ENCODE data around the gene SORCS2. TPM values are rescaled to one million over a fixed set of nuclear protein-coding genes. Genes with fewer than 3 reads are reported as not detected.

SORCS2 gene
- total and polyA plus RNA-seq, 2 of the 4 experiments (the other 2 are of a cell fraction): 0.36 to 0.62 TPM

DNA sequence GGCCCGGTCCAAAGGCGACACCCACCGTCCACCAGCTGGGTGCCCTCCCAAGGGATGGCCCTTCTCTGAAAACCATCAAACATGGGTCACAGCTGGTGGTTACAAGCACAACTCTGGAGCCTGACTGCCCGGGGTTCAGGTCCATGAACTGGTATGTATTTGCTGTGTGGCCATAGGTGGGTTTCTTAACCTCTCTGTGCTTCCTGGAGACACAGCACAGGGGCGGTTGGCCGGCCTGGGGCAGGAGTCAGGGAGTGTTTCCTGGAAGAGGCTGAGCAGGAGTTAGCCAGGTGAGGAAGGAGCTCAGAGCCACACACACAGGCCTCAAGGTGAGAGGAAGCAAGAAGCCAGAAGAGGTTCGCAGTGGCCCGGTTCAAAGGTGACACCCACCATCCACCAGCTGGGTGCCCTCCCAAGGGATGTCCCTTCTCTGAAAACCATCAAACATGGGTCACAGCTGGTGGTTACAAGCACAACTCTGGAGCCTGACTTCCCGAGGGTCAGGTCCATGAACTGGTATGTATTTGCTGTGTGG lies 486.0 kb downstream of the SORCS2 start:
- BruUV-seq (replicated peaks): no TSS peak
- TF ChIP-seq CTCF (conservative IDR thresholded peaks at IDR 0.05; ENCODE audit: low read depth, low read length) (no peak), NFE2L2 (IDR thresholded peaks at IDR 0.05; ENCODE audit: low read depth, low read length) (no peak), RAD21 (IDR thresholded peaks at IDR 0.05; ENCODE audit: low read length) (no peak), POLR2A (IDR thresholded peaks at IDR 0.05; ENCODE audit: low read depth, low read length) (no peak), MAFK (IDR thresholded peaks at IDR 0.05; ENCODE audit: low read depth, low read length) (no peak), CEBPB (IDR thresholded peaks at IDR 0.05; ENCODE audit: low read depth, low read length) (no peak), SMC3 (IDR thresholded peaks at IDR 0.05; ENCODE audit: low read depth, low read length) (no peak), BHLHE40 (IDR thresholded peaks at IDR 0.05; ENCODE audit: low read depth, low read length) (no peak), RFX5 (IDR thresholded peaks at IDR 0.05; ENCODE audit: low read depth, low read length) (no peak), RCOR1 (IDR thresholded peaks at IDR 0.05; ENCODE audit: insufficient replicate concordance, low read length) (no peak), MXI1 (IDR thresholded peaks at IDR 0.05; ENCODE audit: borderline replicate concordance, low read depth, low read length) (no peak), FOS (IDR thresholded peaks at IDR 0.05; ENCODE audit: low read depth, low read length) (no peak), CHD1 (IDR thresholded peaks at IDR 0.05; ENCODE audit: low read depth, low read length) (no peak), MAZ (IDR thresholded peaks at IDR 0.05; ENCODE audit: borderline replicate concordance, low read depth, low read length) (no peak)
- TF ChIP-seq, protein P1, sequence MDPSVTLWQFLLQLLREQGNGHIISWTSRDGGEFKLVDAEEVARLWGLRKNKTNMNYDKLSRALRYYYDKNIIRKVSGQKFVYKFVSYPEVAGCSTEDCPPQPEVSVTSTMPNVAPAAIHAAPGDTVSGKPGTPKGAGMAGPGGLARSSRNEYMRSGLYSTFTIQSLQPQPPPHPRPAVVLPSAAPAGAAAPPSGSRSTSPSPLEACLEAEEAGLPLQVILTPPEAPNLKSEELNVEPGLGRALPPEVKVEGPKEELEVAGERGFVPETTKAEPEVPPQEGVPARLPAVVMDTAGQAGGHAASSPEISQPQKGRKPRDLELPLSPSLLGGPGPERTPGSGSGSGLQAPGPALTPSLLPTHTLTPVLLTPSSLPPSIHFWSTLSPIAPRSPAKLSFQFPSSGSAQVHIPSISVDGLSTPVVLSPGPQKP (IDR thresholded peaks at IDR 0.05; ENCODE audit: borderline replicate concordance, low read depth, low read length): no peak
- TF ChIP-seq, protein P2, sequence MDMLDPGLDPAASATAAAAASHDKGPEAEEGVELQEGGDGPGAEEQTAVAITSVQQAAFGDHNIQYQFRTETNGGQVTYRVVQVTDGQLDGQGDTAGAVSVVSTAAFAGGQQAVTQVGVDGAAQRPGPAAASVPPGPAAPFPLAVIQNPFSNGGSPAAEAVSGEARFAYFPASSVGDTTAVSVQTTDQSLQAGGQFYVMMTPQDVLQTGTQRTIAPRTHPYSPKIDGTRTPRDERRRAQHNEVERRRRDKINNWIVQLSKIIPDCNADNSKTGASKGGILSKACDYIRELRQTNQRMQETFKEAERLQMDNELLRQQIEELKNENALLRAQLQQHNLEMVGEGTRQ (IDR thresholded peaks at IDR 0.05; ENCODE audit: low read depth, low read length): no peak
- no peak overlapping the region for H2BK120ac ChIP-seq (ENCODE audit: low read depth, low read length)
- no peak overlapping the region for H2AFZ ChIP-seq (replicated peaks; ENCODE audit: low read length, poor library complexity)
- H3K4me1 ChIP-seq (ENCODE audit: control insufficient read depth, insufficient read depth, low read length): no peaks in the 10 kb centered on the region
- H3K36me3 ChIP-seq (ENCODE audit: control insufficient read depth, insufficient read depth, low read length): no peaks in the 10 kb centered on the region
- no peak overlapping the region for H3K56ac ChIP-seq (ENCODE audit: extremely low read depth, insufficient read depth, low read length)
- no peak overlapping the region for H3K14ac ChIP-seq (replicated peaks; ENCODE audit: low read depth, low read length)
- in situ Hi-C loops (cut with MboI; ENCODE audit: low sequenced_read_pairs): no loop called here
- ATAC-seq (ENCODE audit: low read depth) (no peak), DNase-seq (no peak)
- H2AK5ac ChIP-seq (ENCODE audit: low read depth, low read length): no peak overlapping the region
- intact Hi-C loops (cut with micrococcal nuclease): no loop called here
- 76% methylated on average over 2 of the region's 9 CpGs; no CpG with 5 or more reads in 1 of the 2 experiments for WGBS, 2 experiments (ENCODE audit: extremely low coverage in 2 of 2, insufficient read length in 1 of 2)
- no peak overlapping the region for H2AK9ac ChIP-seq (replicated peaks; ENCODE audit: low read depth, low read length, poor library complexity)
- H2BK5ac ChIP-seq (ENCODE audit: low read depth, low read length, poor library complexity, severe bottlenecking): no peak overlapping the region
- no peak overlapping the region for H2BK15ac ChIP-seq (ENCODE audit: low read depth, low read length)
- no peak overlapping the region for H4K8ac ChIP-seq (ENCODE audit: low read depth in 2 of 2, low read length in 2 of 2)
- H3K23ac ChIP-seq (ENCODE audit: low read depth, low read length): no peak overlapping the region
- H3K4me3 ChIP-seq (ENCODE audit: insufficient read depth, low read depth, low read length): no peak overlapping the region
- H3K4ac ChIP-seq (ENCODE audit: low read depth, low read length): no peak overlapping the region
- no peak overlapping the region for H4K5ac ChIP-seq (ENCODE audit: low read depth, low read length)
- H3K4me2 ChIP-seq (ENCODE audit: low read depth, low read length): no peak overlapping the region
- peaks cover 20% of the 10 kb centered on the region for H3K9me3 ChIP-seq (ENCODE audit: control insufficient read depth, insufficient read depth, low read length)
- no peak overlapping the region for H3K18ac ChIP-seq (ENCODE audit: low read depth, low read length)
- ChIA-PET CTCF (no interaction called here), POLR2A (ENCODE audit: unreplicated experiment) (no interaction called here)
- H3K79me1 ChIP-seq (ENCODE audit: low read depth in 1 of 2, low read length in 2 of 2): no peaks in the 10 kb centered on the region
- no peaks in the 10 kb centered on the region for H3K9me1 ChIP-seq (ENCODE audit: insufficient read depth, low read length)
- peaks cover 46% of the 10 kb centered on the region for H3K27me3 ChIP-seq (ENCODE audit: control insufficient read depth, insufficient read depth, low read length)
- H4K20me1 ChIP-seq (ENCODE audit: insufficient read depth, low read length): no peaks in the 10 kb centered on the region
- H3K27ac ChIP-seq (ENCODE audit: insufficient read depth, low read length): no peak overlapping the region
- dilution Hi-C loops (cut with HindIII; ENCODE audit: low sequenced_read_pairs, unreplicated experiment): no loop called here
- no peak overlapping the region for H3K9ac ChIP-seq (ENCODE audit: low read depth, low read length)
- no peak overlapping the region for H4K91ac ChIP-seq (ENCODE audit: insufficient read depth, low read depth, low read length)
- H2BK20ac ChIP-seq (ENCODE audit: low read depth, low read length): no peak overlapping the region
